HepG2 (cell line): ENCODE measurements around the gene NBPF3. TPM values are rescaled to one million over a fixed set of nuclear protein-coding genes. Genes with fewer than 3 reads are reported as not detected.

ENCODE experiments used
- ATAC-seq: fragments of 200-7000 bp; cut with Tn5 transposase; 3 replicates; pipeline ENCODE4 v1.9.1; 2020; ENCODE audit warnings: mild to moderate bottlenecking, moderate library complexity
- BruUV-seq: library from RNA; stranded (reverse); fragments of 400-500 nt; replicated peaks from 2 replicates; lab custom pipeline; 2021; lab: Mats Ljungman, UMichigan
- CTCF ChIA-PET: fragments of 300-600 bp; formaldehyde crosslinking; extraction: SDS; loops from one replicate; lab custom pipeline; 2021; ENCODE audit warnings: low total read pairs, inconsistent platforms, low intra/inter-chr PET ratio; lab: Yijun Ruan, JAX
- POLR2A ChIA-PET: fragments of 350-600 bp; sonication (Branson Sonifier 250); formaldehyde crosslinking; loops from one replicate; lab custom pipeline; 2020; ENCODE audit warnings: antibody characterized with exemption, inconsistent platforms; lab: Yijun Ruan, JAX
- DNase-seq: peaks from one replicate; pipeline ENCODE4 v3.0.0-alpha.2; 2015; ENCODE audit warnings: low spot score
- FAIRE-seq: peaks from 3 replicates; lab custom pipeline; 2011; peaks lifted over from hg19 to GRCh38; lab: Jason Lieb, UNC
- H2AFZ ChIP-seq: one replicate; pipeline ENCODE4 v1.6.1; 2011; ENCODE audit warnings: low read length, inconsistent platforms
- H3K27ac ChIP-seq: fragments of 300-600 bp; 3 replicates; pipeline ENCODE4 v1.8.0; 2011; ENCODE audit warnings: mixed run types, mild to moderate bottlenecking, mixed read lengths, low read length, inconsistent platforms; ENCODE audit not compliant: insufficient read depth; ENCODE audit errors: extremely low read length
- H3K27me3 ChIP-seq, 2 experiments: fragments of 200-600 bp in 1 of 2; 2 replicates in 1 of 2; 3 replicates in 1 of 2; pipeline versions ENCODE4 v1.6.0 to v1.8.0; 2011; ENCODE audit warnings: low read length in 2 of 2, mild to moderate bottlenecking in 2 of 2, moderate library complexity in 2 of 2, inconsistent platforms in 1 of 2; ENCODE audit not compliant: insufficient read depth in 2 of 2, control insufficient read depth in 1 of 2
- H3K36me3 ChIP-seq, 2 experiments: fragments of 200-600 bp in 1 of 2; replicated peaks in 1 of 2; 2 replicates in 1 of 2; 3 replicates in 1 of 2; pipeline versions ENCODE4 v1.5.1 to v1.8.0; 2011; ENCODE audit warnings: low read length in 2 of 2, inconsistent platforms in 1 of 2; ENCODE audit not compliant: insufficient read depth in 2 of 2, control insufficient read depth in 1 of 2
- H3K4me1 ChIP-seq: 2 replicates; pipeline ENCODE4 v1.5.1; 2012; ENCODE audit warnings: low read length, inconsistent platforms; ENCODE audit not compliant: insufficient read depth
- H3K4me2 ChIP-seq: 2 replicates; pipeline ENCODE4 v1.6.0; 2011; ENCODE audit warnings: low read depth, low read length, inconsistent platforms
- H3K4me3 ChIP-seq, 3 experiments: fragments of 200-600 bp in 1 of 3; sonication (generic), shearing (Covaris generic) in 1 of 3; replicated peaks in 1 of 3; 2 replicates each; pipeline ENCODE4 v1.5.1; 2011 to 2016; ENCODE audit warnings: low read length in 3 of 3, inconsistent platforms in 2 of 3, low read depth in 2 of 3, mild to moderate bottlenecking in 2 of 3, control low read depth in 1 of 3, mixed read lengths in 1 of 3; ENCODE audit not compliant: insufficient read depth in 1 of 3
- H3K79me2 ChIP-seq: one replicate; pipeline ENCODE4 v1.6.1; 2011; ENCODE audit warnings: low read length, inconsistent platforms; ENCODE audit not compliant: insufficient read depth
- H3K9ac ChIP-seq: 2 replicates; pipeline ENCODE4 v1.6.0; 2011; ENCODE audit warnings: mild to moderate bottlenecking, low read depth, low read length, inconsistent platforms; ENCODE audit not compliant: insufficient read depth
- H3K9me3 ChIP-seq: 2 replicates; pipeline ENCODE4 v1.5.1; 2012; ENCODE audit warnings: mild to moderate bottlenecking, low read length
- H4K20me1 ChIP-seq: 2 replicates; pipeline ENCODE4 v1.6.0; 2011; ENCODE audit warnings: inconsistent platforms, mild to moderate bottlenecking, low read length, moderate library complexity; ENCODE audit not compliant: insufficient read depth
- ADNP ChIP-seq: sonication (generic); formaldehyde crosslinking; IDR thresholded peaks from 2 replicates; pipeline ENCODE4 v1.4.0; 2020; ENCODE audit warnings: missing genetic modification reagents
- AHR ChIP-seq: IDR thresholded peaks from 2 replicates; pipeline ENCODE4 v1.6.1; 2018; ENCODE audit warnings: missing genetic modification reagents, missing compliant biosample characterization
- ATF6 ChIP-seq: sonication (generic); formaldehyde crosslinking; conservative IDR thresholded peaks from 2 replicates; pipeline ENCODE4 v1.4.0; 2020; ENCODE audit warnings: missing genetic modification reagents
- DDIT3 ChIP-seq: sonication (generic); formaldehyde crosslinking; IDR thresholded peaks from 2 replicates; pipeline ENCODE4 v1.4.0; 2020; ENCODE audit warnings: mild to moderate bottlenecking, missing genetic modification reagents
- MTERF4 ChIP-seq: sonication (generic); formaldehyde crosslinking; IDR thresholded peaks from 2 replicates; pipeline ENCODE4 v1.8.0; 2023; ENCODE audit warnings: mild to moderate bottlenecking, missing genetic modification reagents
- MXD4 ChIP-seq: IDR thresholded peaks from 2 replicates; pipeline ENCODE4 v1.6.1; 2016; ENCODE audit warnings: mild to moderate bottlenecking, missing biosample characterization, missing genetic modification reagents
- POLR2A ChIP-seq, 2 experiments: IDR thresholded peaks; 2 replicates each; pipeline ENCODE4 v1.6.1; 2011; ENCODE audit warnings: low read depth in 2 of 2, low read length in 2 of 2, mild to moderate bottlenecking in 1 of 2, moderate library complexity in 1 of 2; ENCODE audit not compliant: insufficient read depth in 1 of 2
- ZBTB7B ChIP-seq: sonication (generic); formaldehyde crosslinking; IDR thresholded peaks from 2 replicates; pipeline ENCODE4 v1.4.0; 2020; ENCODE audit warnings: missing genetic modification reagents
- ZNF782 ChIP-seq: sonication (generic); formaldehyde crosslinking; IDR thresholded peaks from 2 replicates; pipeline ENCODE4 v1.4.0; 2020; ENCODE audit warnings: missing genetic modification reagents, mild to moderate bottlenecking, borderline replicate concordance
- WGBS: methylation state at CpG from one replicate; pipeline ENCODE4 v1.1.6; 2017; ENCODE audit warnings: low lambda C conversion rate; 5-methylcytosine and 5-hydroxymethylcytosine counted together
- in situ Hi-C: cut with HindIII; loops from 2 replicates; pipeline ENCODE4 v1.10.0; 2017; ENCODE audit warnings: low pct_unique_long_range_greater_than_20kb; ENCODE audit not compliant: extremely low pct_ligation_motif_present
- intact Hi-C: fragments of 100-400 bp; cut with micrococcal nuclease; formaldehyde crosslinking; loops from one replicate; pipeline ENCODE4 v1.10.0; 2022; ENCODE audit not compliant: unreplicated experiment
- polyA plus RNA-seq, 8 experiments: library from polyadenylated mRNA; depleted of rRNA in 3 of 8; stranded (reverse) in 7 of 8; unstranded in 1 of 8; fragments of >200 nt; fragmentation: Illumina TruSeq in 4 of 8; extraction: Trizol in 4 of 8; gene quantifications; 2 replicates each; pipeline versions ENCODE4 v1.2.1 to v1.2.3, GENCODE V29; 2011 to 2016; ENCODE audit warnings: low read depth in 4 of 8, missing spikeins in 1 of 8, mixed read lengths in 1 of 8; ENCODE audit not compliant: insufficient read depth in 1 of 8
- total RNA-seq, 5 experiments: library from RNA; depleted of rRNA; stranded (reverse); fragments of >200 nt; fragmentation: Illumina TruSeq; extraction: Trizol; gene quantifications; 2 replicates each; pipeline ENCODE4 v1.2.3, GENCODE V29; 2016; ENCODE audit warnings: low read depth in 1 of 5

The NBPF3 gene
- total and polyA plus RNA-seq, 2 of the 13 experiments (the other 11 are each of a cell fraction or from before 2014, with no cell fraction given): 3.5 to 4.9 TPM

- Histone ChIP-seq H3K4me2 (no peak overlapping the region), H4K20me1 (no peaks in the 10 kb centered on the region), H3K27me3 (peaks cover 0 to 3% of the 10 kb centered on the region in 2 experiments; a peak in 1 of 5 replicates), H2AFZ (no peak overlapping the region), H3K4me3 (no peak overlapping the region), H3K9me3 (no peaks in the 10 kb centered on the region), H3K4me1 (0 out of 2 replicates have a peak, but pooled peaks cover 6% of the 10 kb centered on the region), H3K27ac (no peak overlapping the region), H3K36me3 (no peaks in the 10 kb centered on the region), H3K9ac (no peak overlapping the region), H3K79me2 (no peaks in the 10 kb centered on the region)
- CTCF ChIA-PET: interaction anchor here (0.6 to 1.9 kb wide), 2 partner anchors 121 to 123 kb away, joined by 3 to 14 read pairs; no protein-coding TSS in a partner anchor
- POLR2A ChIA-PET: no interaction called here
- ATAC-seq: no peak
- intact Hi-C loops (loop anchor here (10.0 kb wide), 1 partner anchor 257 kb away; no protein-coding TSS in a partner anchor), in situ Hi-C loops (loop anchor here (5.0 to 25.0 kb wide), 2 partner anchors 119 to 254 kb away; no protein-coding TSS in a partner anchor)
- no peak for FAIRE-seq
- BruUV-seq: no TSS peak
- DNase-seq: no peak
- 16% methylated on average over 8 of the region's 8 CpGs for WGBS
- no peak for TF ChIP-seq POLR2A (IDR thresholded peaks at IDR 0.05; ENCODE audit: insufficient read depth in 1 of 2, low read depth in 2 of 2, low read length in 2 of 2)
- TF ChIP-seq AHR (CRISPR knock-in tag): no peak
- TF ChIP-seq MXD4: no peak
- no peak for TF ChIP-seq ZBTB7B (CRISPR knock-in tag)
- TF ChIP-seq ZNF782 (CRISPR knock-in tag): no peak
- TF ChIP-seq MTERF4: no peak
Observed at GRCh38 chr1:21491488-21492355, 51.8 kb downstream of the NBPF3 start.

GRCh38 chr1:21492356-21492625 is 52.4 kb downstream of the NBPF3 start:
- Histone ChIP-seq H3K4me2 (no peak overlapping the region), H3K27ac (no peak overlapping the region), H3K36me3 (no peaks in the 10 kb centered on the region), H3K9ac (no peak overlapping the region), H4K20me1 (no peaks in the 10 kb centered on the region), H3K4me3 (no peak overlapping the region), H2AFZ (no peak overlapping the region), H3K27me3 (peaks cover 0 to 3% of the 10 kb centered on the region in 2 experiments; a peak in 1 of 5 replicates), H3K4me1 (0 out of 2 replicates have a peak, but pooled peaks cover 6% of the 10 kb centered on the region), H3K9me3 (no peaks in the 10 kb centered on the region), H3K79me2 (no peaks in the 10 kb centered on the region)
- no peak for DNase-seq
- ChIA-PET CTCF (no interaction called here), POLR2A (no interaction called here)
- ATAC-seq: no peak
- WGBS: 31% methylated on average over 2 of the region's 4 CpGs
- no TSS peak for BruUV-seq
- intact Hi-C loops (loop anchor here (10.0 kb wide), 1 partner anchor 257 kb away; no protein-coding TSS in a partner anchor), in situ Hi-C loops (loop anchor here (5.0 to 25.0 kb wide), 2 partner anchors 120 to 255 kb away; no protein-coding TSS in a partner anchor)
- no peak for FAIRE-seq
- no peak for TF ChIP-seq ADNP
- TF ChIP-seq DDIT3 (CRISPR knock-in tag): no peak
- TF ChIP-seq ATF6 (CRISPR knock-in tag): no peak
